ENCODE measurements around the gene BICC1. TPM values are rescaled to one million over a fixed set of nuclear protein-coding genes. Genes with fewer than 3 reads are reported as not detected.

Gene BICC1
- total and polyA plus RNA-seq, 2 of the 8 experiments (the other 6 are each of a cell fraction or from before 2014, with no cell fraction given) = 0.20 to 0.73 TPM

- POLR2A ChIA-PET (ENCODE audit: partially characterized antibody) = no interaction called here
- CTCF ChIA-PET (ENCODE audit: partially characterized antibody) = interaction anchor here (0.8 to 2.3 kb wide), 3 partner anchors 31 to 203 kb away, joined by 3 to 11 read pairs (median 6); no protein-coding TSS in a partner anchor
- no peak for FAIRE-seq
- no peak for TF ChIP-seq RNF2 (IDR thresholded peaks at IDR 0.05; ENCODE audit: borderline replicate concordance, low read depth, low read length, missing control alignments, poor library complexity, severe bottlenecking)
- TF ChIP-seq GABPA (IDR thresholded peaks at IDR 0.05; ENCODE audit: borderline replicate concordance, insufficient read depth, low read length) = no peak
- TF ChIP-seq CHD1 (IDR thresholded peaks at IDR 0.05; ENCODE audit: low read depth, low read length) = no peak
- TF ChIP-seq SIX5 (IDR thresholded peaks at IDR 0.05; ENCODE audit: low read depth, low read length) = no peak
Observed at GRCh38 chr10:58733436-58733835, 220.8 kb downstream of the BICC1 start.

More at GRCh38 chr10:58733436-58733835, 220.8 kb downstream of the BICC1 start:
- Histone ChIP-seq H2BK15ac (ENCODE audit: low read length) (no peak overlapping the region), H2BK12ac (ENCODE audit: low read depth, low read length) (no peak overlapping the region), H3K27me3 (replicated peaks in 1 of 4; ENCODE audit: control insufficient read depth in 3 of 4, extremely low read depth in 1 of 4, insufficient read depth in 3 of 4, low read length in 3 of 4) (no peaks in the 10 kb centered on the region), H3K4me3 (ENCODE audit: extremely low read depth in 1 of 4, insufficient read depth in 2 of 4, low read depth in 3 of 4, low read length in 4 of 4) (no peak overlapping the region), H3K9ac (replicated peaks in 1 of 4; ENCODE audit: extremely low read depth in 1 of 4, low read depth in 3 of 4, low read length in 3 of 4) (no peak overlapping the region), H3K18ac (ENCODE audit: extremely low read depth, low read length) (no peak overlapping the region), H2BK5ac (ENCODE audit: low read depth, low read length) (no peak overlapping the region), H3K79me2 (ENCODE audit: control insufficient read depth in 1 of 2, insufficient read depth in 2 of 2, low read length in 2 of 2) (no peaks in the 10 kb centered on the region), H4K91ac (replicated peaks; ENCODE audit: insufficient read length, low read length) (no peak overlapping the region), H3K4me1 (replicated peaks in 1 of 4; ENCODE audit: control insufficient read depth in 3 of 4, insufficient read depth in 4 of 4, low read length in 3 of 4) (no peaks in the 10 kb centered on the region), H3K23ac (ENCODE audit: insufficient read length) (no peak overlapping the region), H3K36me3 (ENCODE audit: control insufficient read depth in 2 of 4, insufficient read depth in 4 of 4, low read length in 3 of 4) (no peaks in the 10 kb centered on the region), H3K9me3 (ENCODE audit: insufficient read depth in 2 of 2, low read depth in 1 of 2, low read length in 1 of 2) (peaks cover 16 to 17% of the 10 kb centered on the region in 2 experiments; a peak in 2 of 4 replicates), H3K4ac (replicated peaks; ENCODE audit: insufficient read length, low read depth, low read length) (no peak overlapping the region), H2AFZ (ENCODE audit: low read length) (no peak overlapping the region), H3K14ac (ENCODE audit: insufficient read length) (no peak overlapping the region), H3K79me1 (ENCODE audit: low read depth, low read length) (no peaks in the 10 kb centered on the region), H2BK120ac (replicated peaks; ENCODE audit: low read depth, low read length) (no peak overlapping the region), H4K5ac (ENCODE audit: insufficient read length, low read depth, low read length) (no peak overlapping the region), H3K27ac (ENCODE audit: low read depth, low read length) (no peak overlapping the region), H3K23me2 (ENCODE audit: low read depth, low read length) (no peaks in the 10 kb centered on the region), H2BK20ac (ENCODE audit: low read length) (no peak overlapping the region), H3K4me2 (ENCODE audit: insufficient read depth in 1 of 2, low read depth in 2 of 2, low read length in 2 of 2) (no peak overlapping the region), H4K8ac (ENCODE audit: extremely low read depth, insufficient read depth, low read length) (no peak overlapping the region), H3K56ac (replicated peaks; ENCODE audit: insufficient read length, low read depth, low read length) (no peak overlapping the region), H4K20me1 (replicated peaks in 1 of 2; ENCODE audit: control insufficient read depth in 1 of 2, insufficient read depth in 2 of 2, low read length in 2 of 2) (no peaks in the 10 kb centered on the region), H2AK5ac (ENCODE audit: low read depth, low read length) (no peak overlapping the region)
- no peak for DNase-seq (ENCODE audit: low read depth in 1 of 2, low spot score in 2 of 2)
- WGBS, 2 experiments (ENCODE audit: extremely low coverage in 1 of 2, insufficient coverage in 1 of 2, insufficient read length in 1 of 2, insufficient replicate concordance in 2 of 2, low coverage in 1 of 2, low lambda C conversion rate in 2 of 2, missing lambda C conversion rate in 1 of 2) = 100% methylated on average over 1 of the region's 1 CpG; no CpG with 5 or more reads in 1 of the 2 experiments
